ENCODE measurements around the gene IRAK1BP1.

GRCh38 chr6:78845567-78845966, 21.8 kb upstream of the IRAK1BP1 start:
- TF ChIP-seq CTCF (IDR thresholded peaks at IDR 0.05): no peak
- TF ChIP-seq EZH2 (IDR thresholded peaks at IDR 0.05): no peak
- TF ChIP-seq EZH2phosphoT487 (IDR thresholded peaks at IDR 0.05): no peak

All from neural progenitor cell (in vitro differentiated cells).